GM23248 (cell line): Measurements from ENCODE around the gene SMC3.

Experiments used
- EZH2 ChIP-seq: fragments of 200-600 bp; sonication (generic); IDR thresholded peaks from 2 replicates; pipeline ENCODE4 v1.6.1; 2018; ENCODE audit warnings: antibody characterized with exemption, mild to moderate bottlenecking; ENCODE audit not compliant: insufficient read depth, poor library complexity, severe bottlenecking
- EZH2phosphoT487 ChIP-seq: fragments of 200-600 bp; sonication (generic); IDR thresholded peaks from 2 replicates; pipeline ENCODE4 v1.6.1; 2018; ENCODE audit warnings: antibody characterized with exemption, moderate library complexity, mild to moderate bottlenecking, low read depth; ENCODE audit not compliant: insufficient read depth

GRCh38 chr10:110524859-110525232 lies 42.6 kb upstream of the SMC3 start:
- TF ChIP-seq EZH2 = no peak
- no peak for TF ChIP-seq EZH2phosphoT487
